HUES64 (cell line): ENCODE measurements around the gene EPHB1.
"Not testable (repeated sequence)": the region's sequence is repeated elsewhere in the genome, so short reads cannot be mapped to it uniquely, and the experiment has no call there.

Experiments
- H3K27ac ChIP-seq: 2 replicates; pipeline ENCODE4 v1.7.0; 2013; ENCODE audit warnings: low read depth, low read length, inconsistent platforms
- H3K27me3 ChIP-seq: 2 replicates; pipeline ENCODE4 v1.6.1; 2013; ENCODE audit warnings: mild to moderate bottlenecking, low read length; ENCODE audit not compliant: insufficient read depth
- H3K36me3 ChIP-seq: 2 replicates; pipeline ENCODE4 v1.6.1; 2013; ENCODE audit warnings: mild to moderate bottlenecking, low read length; ENCODE audit not compliant: insufficient read depth
- H3K4me1 ChIP-seq: 2 replicates; pipeline ENCODE4 v1.6.1; 2013; ENCODE audit warnings: mild to moderate bottlenecking, low read length, moderate library complexity; ENCODE audit not compliant: insufficient read depth
- H3K4me3 ChIP-seq: 2 replicates; pipeline ENCODE4 v1.5.1; 2013; ENCODE audit warnings: mild to moderate bottlenecking, low read length, moderate library complexity
- H3K9ac ChIP-seq: 2 replicates; pipeline ENCODE4 v1.6.1; 2013; ENCODE audit warnings: mild to moderate bottlenecking, low read depth, low read length
- H3K9me3 ChIP-seq: 2 replicates; pipeline ENCODE4 v1.6.1; 2013; ENCODE audit warnings: low read depth, low read length; ENCODE audit not compliant: insufficient read depth
- WGBS: fragments of 150-250, 120-280 bp; methylation state at CpG from one replicate; pipeline ENCODE4 v1.1.7; 2013; ENCODE audit warnings: missing lambda C conversion rate; 5-methylcytosine and 5-hydroxymethylcytosine counted together

Gene EPHB1

DNA sequence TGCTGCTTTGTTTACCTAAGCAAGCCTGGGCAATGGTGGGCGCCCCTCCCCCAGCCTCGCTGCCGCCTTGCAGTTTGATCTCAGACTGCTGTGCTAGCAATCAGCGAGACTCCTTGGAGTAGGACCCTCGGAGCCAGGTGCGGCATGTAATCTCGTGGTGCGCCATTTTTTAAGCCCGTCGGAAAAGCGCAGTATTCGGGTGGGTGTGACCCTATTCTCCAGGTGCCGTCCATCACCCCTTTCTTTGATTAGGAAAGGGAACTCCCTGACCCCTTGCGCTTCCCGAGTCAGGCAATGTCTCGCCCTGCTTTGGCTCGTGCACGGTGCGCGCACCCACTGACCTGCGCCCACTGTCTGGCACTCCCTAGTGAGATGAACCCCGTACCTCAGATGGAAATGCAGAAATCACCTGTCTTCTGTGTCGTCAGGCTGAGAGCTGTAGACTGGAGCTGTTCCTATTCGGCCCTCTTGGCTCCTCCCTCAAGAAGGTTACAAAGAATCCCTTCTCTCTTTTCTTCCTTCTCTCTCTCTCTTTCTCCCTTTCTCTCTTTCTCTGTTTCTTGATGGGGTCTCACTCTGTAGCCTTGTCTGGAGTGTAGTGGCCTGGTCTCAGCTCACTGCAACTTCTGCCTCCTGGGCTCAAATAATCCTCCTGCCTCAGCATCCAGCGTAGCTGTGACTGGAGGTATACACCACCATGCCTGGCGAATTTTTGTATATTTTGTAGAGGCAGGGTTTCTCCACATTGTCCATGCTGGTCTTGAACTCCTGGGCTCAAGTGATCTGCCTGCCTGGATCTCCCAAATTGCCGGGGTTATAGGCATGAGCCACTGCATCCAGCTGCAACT, 235.9 kb downstream of the EPHB1 start:
- H3K4me1 ChIP-seq, H3K27me3 ChIP-seq, H3K27ac ChIP-seq, H3K9me3 ChIP-seq, H3K36me3 ChIP-seq: not testable (repeated sequence)
- Histone ChIP-seq H3K9ac (peak overlapping the region; percentile 52; the same call in 1 of the 2 replicates), H3K4me3 (peak overlapping the region; percentile 59)
- 12% methylated on average over 27 of the region's 27 CpGs for WGBS

GRCh38 chr3:135033737-135034136, 238.7 kb downstream of the EPHB1 start:
- Histone ChIP-seq H3K27ac (no peak overlapping the region), H3K27me3 (no peaks in the 10 kb centered on the region), H3K9ac (no peak overlapping the region), H3K4me1 (peaks cover 3% of the 10 kb centered on the region; the same call in 1 of the 2 replicates), H3K36me3 (no peaks in the 10 kb centered on the region), H3K9me3 (no peaks in the 10 kb centered on the region), H3K4me3 (no peak overlapping the region)
- WGBS: 92% methylated on average over 7 of the region's 7 CpGs

DNA sequence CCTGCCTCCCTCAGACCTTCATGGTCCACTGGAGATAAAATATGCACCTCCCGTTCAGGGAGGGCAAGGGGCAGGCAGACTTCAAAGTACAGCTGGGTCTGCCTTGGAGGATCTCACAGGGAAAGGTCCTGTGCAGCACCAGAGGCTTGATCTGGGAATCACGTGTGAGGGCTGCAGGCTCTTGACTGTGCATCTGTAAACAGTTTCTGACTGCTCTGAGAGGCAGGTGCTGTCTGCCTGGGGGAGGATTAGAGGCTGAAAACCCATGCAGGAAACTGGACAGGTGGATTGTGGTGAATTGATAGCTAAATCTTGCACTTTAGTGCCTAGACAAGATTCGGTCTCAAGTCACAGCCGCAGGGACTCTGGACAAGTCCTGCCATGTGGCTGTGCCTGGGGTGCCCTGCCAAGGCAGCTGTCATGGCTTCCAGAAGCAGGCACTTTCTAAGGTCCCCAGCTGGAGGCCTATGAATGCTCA, 239.3 kb downstream of the EPHB1 start:
- Histone ChIP-seq H3K9ac (no peak overlapping the region), H3K36me3 (no peaks in the 10 kb centered on the region), H3K4me3 (no peak overlapping the region), H3K27ac (no peak overlapping the region), H3K9me3 (no peaks in the 10 kb centered on the region), H3K27me3 (no peaks in the 10 kb centered on the region), H3K4me1 (peaks cover 3% of the 10 kb centered on the region; the same call in 1 of the 2 replicates)
- WGBS: 82% methylated on average over 4 of the region's 4 CpGs

DNA sequence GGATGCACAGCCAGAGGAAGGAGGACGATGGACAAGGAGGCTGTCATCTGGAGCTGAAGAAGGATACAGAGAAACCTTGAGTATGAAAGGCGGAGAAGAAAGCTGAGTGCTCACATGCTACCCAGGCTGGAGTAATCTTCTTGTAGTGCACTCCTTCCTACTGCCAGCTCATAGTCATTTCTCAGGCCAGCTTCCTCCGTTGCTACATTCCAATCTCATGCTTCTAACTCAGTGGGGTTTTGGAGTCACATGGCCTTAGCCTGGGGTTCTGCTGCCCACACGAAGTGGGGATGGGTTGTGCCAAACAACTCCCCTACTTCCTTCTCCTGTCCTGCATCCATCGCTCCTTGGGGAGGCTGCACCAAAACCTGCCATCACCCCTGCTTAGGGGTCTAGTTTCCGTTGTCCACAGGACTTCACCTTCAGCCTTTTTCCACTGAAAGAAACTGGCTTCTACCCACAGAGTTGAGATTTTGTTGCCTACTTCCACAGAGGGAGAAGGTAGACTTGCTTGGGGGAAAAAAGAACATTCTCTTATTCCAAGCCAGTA, 239.9 kb downstream of the EPHB1 start:
- H3K4me3 ChIP-seq: no peak overlapping the region
- H3K27me3 ChIP-seq: no peaks in the 10 kb centered on the region
- no peak overlapping the region for H3K9ac ChIP-seq
- no peaks in the 10 kb centered on the region for H3K36me3 ChIP-seq
- WGBS: 80% methylated on average over 6 of the region's 6 CpGs
- H3K9me3 ChIP-seq: no peaks in the 10 kb centered on the region
- H3K4me1 ChIP-seq: peaks cover 3% of the 10 kb centered on the region; the same call in 1 of the 2 replicates
- no peak overlapping the region for H3K27ac ChIP-seq

GRCh38 chr3:135038186-135038585, 243.1 kb downstream of the EPHB1 start:
- Histone ChIP-seq H3K4me1 (no peaks in the 10 kb centered on the region), H3K4me3 (no peak overlapping the region), H3K27ac (no peak overlapping the region), H3K9ac (no peak overlapping the region), H3K27me3 (no peaks in the 10 kb centered on the region), H3K9me3 (no peaks in the 10 kb centered on the region), H3K36me3 (no peaks in the 10 kb centered on the region)
- 94% methylated on average over 5 of the region's 5 CpGs for WGBS

GRCh38 chr3:135039536-135039935, 244.5 kb downstream of the EPHB1 start:
- H3K9me3 ChIP-seq, H3K27me3 ChIP-seq, H3K9ac ChIP-seq, H3K27ac ChIP-seq, H3K36me3 ChIP-seq, H3K4me1 ChIP-seq, H3K4me3 ChIP-seq: not testable (repeated sequence)
- 94% methylated on average over 22 of the region's 22 CpGs for WGBS

- Histone ChIP-seq H3K9me3 (no peaks in the 10 kb centered on the region), H3K36me3 (no peaks in the 10 kb centered on the region), H3K27ac (no peak overlapping the region), H3K4me1 (no peaks in the 10 kb centered on the region), H3K27me3 (no peaks in the 10 kb centered on the region), H3K4me3 (no peak overlapping the region), H3K9ac (no peak overlapping the region)
- WGBS: 86% methylated on average over 7 of the region's 8 CpGs
These were observed 245.5 kb downstream of the EPHB1 start for GRCh38 chr3:135040321-135041240.

DNA sequence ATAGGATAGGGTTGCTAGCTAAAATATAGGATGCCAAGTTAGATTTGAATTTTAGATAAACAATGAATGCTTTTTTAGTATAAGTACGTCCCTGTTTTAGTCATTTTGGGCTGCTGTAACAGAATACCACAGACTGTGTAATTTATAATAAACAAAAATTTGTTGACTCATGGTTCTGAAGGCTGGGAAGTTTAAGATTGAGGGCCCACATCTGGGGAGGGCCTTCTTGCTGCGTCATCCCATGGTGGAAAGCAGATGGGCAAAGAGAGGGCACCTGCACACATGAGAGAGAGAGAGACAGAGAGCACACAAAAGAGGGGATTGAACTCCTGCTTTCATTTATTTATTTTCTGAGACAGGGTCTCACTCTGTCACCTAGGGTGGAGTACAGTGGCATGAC, 246.5 kb downstream of the EPHB1 start:
- H3K9me3 ChIP-seq: no peaks in the 10 kb centered on the region
- WGBS: 92% methylated on average over 2 of the region's 2 CpGs
- no peaks in the 10 kb centered on the region for H3K36me3 ChIP-seq
- H3K9ac ChIP-seq: no peak overlapping the region
- no peaks in the 10 kb centered on the region for H3K4me1 ChIP-seq
- no peak overlapping the region for H3K27ac ChIP-seq
- no peaks in the 10 kb centered on the region for H3K27me3 ChIP-seq
- no peak overlapping the region for H3K4me3 ChIP-seq

DNA sequence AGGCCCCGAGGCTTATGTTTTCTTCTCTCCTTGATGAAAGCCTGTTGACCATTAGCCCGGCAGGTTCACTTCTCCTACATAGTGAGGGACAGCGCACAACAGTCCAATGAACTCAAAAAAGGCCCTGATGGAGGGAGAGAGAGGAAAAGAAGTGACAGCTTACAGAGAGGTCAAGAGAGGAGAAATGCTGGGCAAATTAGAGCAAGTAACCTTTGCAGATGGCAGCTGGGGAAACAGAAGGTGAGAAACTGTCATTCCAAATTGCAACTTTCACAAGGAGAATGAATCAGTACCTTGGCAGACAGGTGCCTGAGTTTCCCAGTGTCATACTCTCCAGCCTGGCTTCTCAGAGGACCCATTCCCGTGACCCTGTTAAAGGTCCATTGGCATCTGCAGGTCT, 252.0 kb downstream of the EPHB1 start:
- no peak overlapping the region for H3K27ac ChIP-seq
- 92% methylated on average over 4 of the region's 4 CpGs for WGBS
- no peak overlapping the region for H3K9ac ChIP-seq
- no peaks in the 10 kb centered on the region for H3K4me1 ChIP-seq
- H3K36me3 ChIP-seq: no peaks in the 10 kb centered on the region
- no peaks in the 10 kb centered on the region for H3K27me3 ChIP-seq
- H3K9me3 ChIP-seq: no peaks in the 10 kb centered on the region
- H3K4me3 ChIP-seq: no peak overlapping the region

- Histone ChIP-seq H3K36me3 (no peaks in the 10 kb centered on the region), H3K4me3 (no peak overlapping the region), H3K27me3 (no peaks in the 10 kb centered on the region), H3K9ac (no peak overlapping the region), H3K27ac (no peak overlapping the region), H3K9me3 (no peaks in the 10 kb centered on the region), H3K4me1 (no peaks in the 10 kb centered on the region)
- 80% methylated on average over 3 of the region's 3 CpGs for WGBS
These were observed 255.5 kb downstream of the EPHB1 start for GRCh38 chr3:135050536-135050935.
